Measurements from ENCODE around the gene IGFL2. TPM values are rescaled to one million over a fixed set of nuclear protein-coding genes. Genes with fewer than 3 reads are reported as not detected.
A peak's percentile ranks its signal among the peaks of the same experiment; 100 is the strongest.

IGFL2 gene
- total RNA-seq, 2 donors from 2014 or later: 2.5 TPM; not detected in 1

GRCh38 chr19:46132508-46133100 lies 15.4 kb upstream of the IGFL2 start:
- H3K9ac ChIP-seq (ENCODE audit: low read depth in 2 of 2, low read length in 2 of 2): peak overlapping the region in 1 of 2 donors; percentile 31
- H3K27ac ChIP-seq: no peak overlapping the region

GRCh38 chr19:46133101-46133627 lies 14.9 kb upstream of the IGFL2 start:
- Histone ChIP-seq H3K9me3 (no peaks in the 10 kb centered on the region), H3K36me3 (no peaks in the 10 kb centered on the region), H3K9ac (ENCODE audit: low read depth in 2 of 2, low read length in 2 of 2) (peak overlapping the region in 1 of 2 donors; percentile 31), H3K27ac (no peak overlapping the region), H3K27me3 (no peaks in the 10 kb centered on the region), H3K4me3 (no peak overlapping the region), H3K4me1 (no peaks in the 10 kb centered on the region)
- TF ChIP-seq, protein P1, sequence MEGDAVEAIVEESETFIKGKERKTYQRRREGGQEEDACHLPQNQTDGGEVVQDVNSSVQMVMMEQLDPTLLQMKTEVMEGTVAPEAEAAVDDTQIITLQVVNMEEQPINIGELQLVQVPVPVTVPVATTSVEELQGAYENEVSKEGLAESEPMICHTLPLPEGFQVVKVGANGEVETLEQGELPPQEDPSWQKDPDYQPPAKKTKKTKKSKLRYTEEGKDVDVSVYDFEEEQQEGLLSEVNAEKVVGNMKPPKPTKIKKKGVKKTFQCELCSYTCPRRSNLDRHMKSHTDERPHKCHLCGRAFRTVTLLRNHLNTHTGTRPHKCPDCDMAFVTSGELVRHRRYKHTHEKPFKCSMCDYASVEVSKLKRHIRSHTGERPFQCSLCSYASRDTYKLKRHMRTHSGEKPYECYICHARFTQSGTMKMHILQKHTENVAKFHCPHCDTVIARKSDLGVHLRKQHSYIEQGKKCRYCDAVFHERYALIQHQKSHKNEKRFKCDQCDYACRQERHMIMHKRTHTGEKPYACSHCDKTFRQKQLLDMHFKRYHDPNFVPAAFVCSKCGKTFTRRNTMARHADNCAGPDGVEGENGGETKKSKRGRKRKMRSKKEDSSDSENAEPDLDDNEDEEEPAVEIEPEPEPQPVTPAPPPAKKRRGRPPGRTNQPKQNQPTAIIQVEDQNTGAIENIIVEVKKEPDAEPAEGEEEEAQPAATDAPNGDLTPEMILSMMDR (IDR thresholded peaks at IDR 0.05): no peak
- intact Hi-C loops (cut with DNase I): no loop called here
- peak; percentile 29 for DNase-seq

More at GRCh38 chr19:46132508-46133100, 15.4 kb upstream of the IGFL2 start:
- H3K27me3 ChIP-seq: no peaks in the 10 kb centered on the region
- H3K36me3 ChIP-seq: no peaks in the 10 kb centered on the region
- no peak for DNase-seq
- intact Hi-C loops (cut with DNase I): no loop called here
- TF ChIP-seq, protein P1 (IDR thresholded peaks at IDR 0.05): no peak
- no peaks in the 10 kb centered on the region for H3K4me1 ChIP-seq
- H3K9me3 ChIP-seq: no peaks in the 10 kb centered on the region
- H3K4me3 ChIP-seq: no peak overlapping the region

DNA sequence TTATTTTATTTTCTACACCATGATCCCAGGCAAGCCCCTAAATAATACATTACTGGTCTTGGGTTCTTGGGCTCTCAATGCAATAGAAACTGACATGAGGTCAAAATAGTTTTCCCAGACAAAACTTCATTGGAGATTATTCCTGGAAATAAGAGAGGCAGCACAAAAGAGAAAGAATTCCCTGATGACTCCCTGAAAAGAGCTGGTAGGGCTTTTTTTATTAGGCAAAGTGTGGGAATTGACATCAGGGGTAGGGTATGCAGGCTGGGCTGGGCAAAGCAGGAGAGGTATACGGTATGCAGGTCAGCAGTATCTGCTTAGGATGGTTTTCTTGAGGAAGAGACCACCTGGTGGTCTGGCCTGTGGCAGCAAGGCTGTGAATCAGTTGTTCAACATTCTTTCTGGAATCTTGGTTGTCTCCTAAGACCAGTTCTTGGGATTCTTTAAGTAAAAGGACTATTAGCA lies 14.2 kb upstream of the IGFL2 start:
- Histone ChIP-seq H3K27ac (peak overlapping the region; percentile 12), H3K27me3 (no peaks in the 10 kb centered on the region), H3K9ac (ENCODE audit: low read depth in 2 of 2, low read length in 2 of 2) (no peak overlapping the region), H3K4me3 (no peak overlapping the region), H3K9me3 (no peaks in the 10 kb centered on the region), H3K4me1 (no peaks in the 10 kb centered on the region), H3K36me3 (no peaks in the 10 kb centered on the region)
- DNase-seq: no peak
- TF ChIP-seq, protein P1 (IDR thresholded peaks at IDR 0.05): no peak
- intact Hi-C loops (cut with DNase I): no loop called here

GRCh38 chr19:46134527-46134926 lies 13.5 kb upstream of the IGFL2 start:
- Histone ChIP-seq H3K36me3 (no peaks in the 10 kb centered on the region), H3K27me3 (no peaks in the 10 kb centered on the region), H3K4me3 (no peak overlapping the region), H3K9me3 (no peaks in the 10 kb centered on the region), H3K9ac (ENCODE audit: low read depth in 2 of 2, low read length in 2 of 2) (no peak overlapping the region), H3K27ac (no peak overlapping the region), H3K4me1 (no peaks in the 10 kb centered on the region)
- no peak for DNase-seq
- intact Hi-C loops (cut with DNase I): no loop called here
- TF ChIP-seq, protein P1 (IDR thresholded peaks at IDR 0.05): no peak

- no peak for DNase-seq
- no peaks in the 10 kb centered on the region for H3K9me3 ChIP-seq
- no peaks in the 10 kb centered on the region for H3K27me3 ChIP-seq
- H3K27ac ChIP-seq: no peak overlapping the region
- H3K36me3 ChIP-seq: no peaks in the 10 kb centered on the region
- H3K4me1 ChIP-seq: no peaks in the 10 kb centered on the region
- no peak overlapping the region for H3K9ac ChIP-seq (ENCODE audit: low read depth in 2 of 2, low read length in 2 of 2)
- H3K4me3 ChIP-seq: no peak overlapping the region
- intact Hi-C loops (cut with DNase I): no loop called here
- TF ChIP-seq, protein P1 (IDR thresholded peaks at IDR 0.05): no peak
These were observed 10.0 kb upstream of the IGFL2 start for GRCh38 chr19:46137915-46138473.
